Measurements from ENCODE around the gene TBC1D22A.

TBC1D22A gene

DNA sequence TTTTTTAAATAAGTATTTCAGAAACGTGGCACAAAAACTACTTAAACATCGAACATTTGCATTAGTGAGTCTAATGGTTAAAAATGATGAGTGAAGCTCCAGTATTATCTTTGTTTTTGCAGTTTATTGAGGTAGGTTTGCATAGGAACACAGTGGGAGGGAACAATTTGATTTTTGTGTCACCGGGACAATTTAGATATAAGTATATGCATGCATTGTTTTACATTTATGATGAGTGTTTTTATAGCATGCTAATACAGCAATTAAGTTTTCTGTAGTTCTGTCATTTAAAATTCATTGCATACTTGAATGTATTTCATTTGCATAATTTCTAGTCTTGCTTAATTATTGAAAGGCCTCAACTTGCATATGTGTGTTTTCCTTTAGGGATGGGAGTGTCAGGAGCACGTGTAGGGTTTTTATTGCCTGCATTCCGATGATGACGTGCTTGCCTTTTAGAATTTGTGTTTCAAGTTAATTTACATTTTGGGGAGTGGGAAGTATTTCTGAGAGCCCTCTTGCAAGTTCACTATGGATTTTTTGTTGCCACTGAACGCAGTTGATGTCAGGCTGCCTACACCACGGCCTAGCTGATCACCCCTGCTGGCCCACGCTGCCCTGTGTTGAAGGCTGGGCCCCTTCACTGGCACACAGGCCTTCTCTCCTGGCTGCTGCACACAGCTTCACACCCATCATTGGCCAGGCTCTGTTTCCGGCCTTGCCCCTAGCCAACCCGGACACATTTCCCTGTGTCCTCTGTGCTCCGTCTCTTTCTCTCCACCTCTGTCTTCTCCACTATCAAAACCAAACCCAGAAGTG, 120.9 kb downstream of the TBC1D22A start:
- no peak for DNase-seq (ENCODE audit: low read depth, low spot score)

DNA sequence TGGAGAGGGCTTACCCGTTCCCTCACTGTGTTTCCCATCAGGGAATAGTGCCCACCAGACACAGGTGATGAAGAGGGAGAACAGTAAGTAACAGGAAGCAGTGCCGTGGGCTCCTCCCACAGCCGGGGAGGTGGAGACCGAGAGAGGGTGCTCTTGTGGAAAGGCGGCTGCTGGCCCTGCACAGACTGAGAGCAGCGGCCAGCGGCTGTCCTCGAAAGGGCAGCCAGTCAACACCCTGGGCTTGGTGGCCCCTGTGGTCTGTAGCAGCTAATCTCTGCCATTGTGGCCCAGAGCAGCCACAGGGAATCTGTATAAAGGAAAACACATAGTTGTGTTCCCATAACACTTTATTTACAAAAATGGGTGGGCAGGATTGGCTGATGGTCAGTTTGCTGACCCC, 121.9 kb downstream of the TBC1D22A start:
- no peak for DNase-seq (ENCODE audit: low read depth, low spot score)

DNA sequence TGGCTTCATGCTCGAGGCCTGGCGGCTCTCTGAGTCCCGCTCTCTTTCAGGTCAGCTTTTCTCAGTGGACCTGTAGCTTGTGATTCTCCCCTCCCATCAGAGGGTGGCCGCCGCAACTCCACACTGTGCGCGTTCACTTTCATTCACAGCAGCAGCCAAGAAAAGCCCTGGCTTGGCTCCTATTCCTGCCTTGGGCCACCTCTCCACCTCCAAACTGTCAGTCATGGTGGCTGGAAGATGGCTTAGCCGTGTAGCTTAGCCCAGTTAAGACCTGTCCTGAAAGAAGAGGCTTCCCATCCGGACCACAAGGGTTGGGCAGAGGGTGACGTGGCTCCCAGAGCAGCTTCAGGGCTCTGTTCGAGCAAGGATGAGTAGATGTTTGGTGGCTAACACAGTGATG, 125.5 kb downstream of the TBC1D22A start:
- DNase-seq (ENCODE audit: low read depth, low spot score), result no peak

DNA sequence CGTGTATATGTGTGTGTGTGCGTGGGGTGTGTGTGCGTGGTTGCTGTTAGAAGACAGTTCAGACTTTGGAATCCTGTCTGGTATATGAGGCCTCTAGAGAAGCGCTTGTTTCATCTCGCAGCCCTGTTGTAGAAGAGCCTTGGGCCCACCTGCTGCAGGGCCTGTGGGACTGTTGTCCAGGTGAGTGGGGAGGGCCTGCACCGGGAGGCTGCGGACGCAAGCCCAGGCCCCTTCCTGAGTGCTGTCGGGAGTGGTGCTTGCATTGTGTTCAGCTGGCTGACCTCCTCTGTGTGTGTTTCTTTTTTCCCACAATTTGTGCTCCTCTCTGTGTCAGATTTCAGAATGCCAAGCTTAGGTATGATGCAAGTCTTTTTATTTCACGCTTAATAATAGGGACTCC, 128.4 kb downstream of the TBC1D22A start:
- no peak for DNase-seq (ENCODE audit: low read depth, low spot score)

DNA sequence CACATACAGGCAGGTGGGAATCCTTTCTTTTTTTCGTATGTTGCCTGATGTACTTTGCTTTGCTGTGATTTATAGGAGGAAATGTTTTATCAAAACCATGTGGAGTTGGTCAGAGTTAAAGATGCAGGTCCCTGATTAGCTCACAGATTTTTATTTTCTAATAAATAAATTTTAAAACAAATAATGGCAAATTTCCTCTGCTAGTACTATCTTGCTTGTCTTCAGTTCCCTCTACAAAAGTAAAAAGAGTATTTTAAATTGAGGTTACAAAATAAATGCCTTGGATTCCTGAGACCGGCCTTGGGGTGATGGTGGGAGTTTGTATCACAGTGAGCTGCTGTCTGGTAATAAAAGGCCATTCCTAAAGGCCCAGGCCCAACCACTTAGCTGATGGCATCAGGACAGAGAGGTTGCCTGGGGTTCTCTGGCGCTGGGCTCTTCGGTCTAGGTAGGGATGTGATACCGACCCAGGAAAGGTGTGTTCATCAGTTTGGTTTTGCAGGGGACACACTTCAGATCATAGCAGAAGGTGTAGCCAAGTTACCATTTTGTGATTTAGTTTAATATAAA, 129.0 kb downstream of the TBC1D22A start:
- DNase-seq (ENCODE audit: low read depth, low spot score), result no peak

DNA sequence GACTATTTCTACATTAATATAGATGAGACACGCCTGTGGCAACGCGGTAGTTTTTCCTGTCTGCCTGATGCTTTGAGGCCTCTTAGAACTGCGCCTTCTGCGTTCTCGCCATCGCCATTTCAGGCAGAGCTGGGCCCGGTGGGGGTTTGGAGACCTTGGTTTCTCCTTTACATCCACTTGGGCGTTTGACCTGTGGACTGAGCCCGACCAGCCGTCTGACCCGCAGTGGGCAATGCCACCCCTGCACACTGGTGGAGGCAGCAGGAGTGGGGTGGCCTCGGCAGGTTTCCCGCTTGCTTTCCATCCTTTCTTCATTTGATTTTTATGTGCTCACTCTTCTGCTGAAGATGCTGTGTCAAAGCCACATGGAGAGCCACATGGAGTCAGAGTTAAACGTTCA, 130.4 kb downstream of the TBC1D22A start:
- DNase-seq (ENCODE audit: low read depth, low spot score), result no peak

DNA sequence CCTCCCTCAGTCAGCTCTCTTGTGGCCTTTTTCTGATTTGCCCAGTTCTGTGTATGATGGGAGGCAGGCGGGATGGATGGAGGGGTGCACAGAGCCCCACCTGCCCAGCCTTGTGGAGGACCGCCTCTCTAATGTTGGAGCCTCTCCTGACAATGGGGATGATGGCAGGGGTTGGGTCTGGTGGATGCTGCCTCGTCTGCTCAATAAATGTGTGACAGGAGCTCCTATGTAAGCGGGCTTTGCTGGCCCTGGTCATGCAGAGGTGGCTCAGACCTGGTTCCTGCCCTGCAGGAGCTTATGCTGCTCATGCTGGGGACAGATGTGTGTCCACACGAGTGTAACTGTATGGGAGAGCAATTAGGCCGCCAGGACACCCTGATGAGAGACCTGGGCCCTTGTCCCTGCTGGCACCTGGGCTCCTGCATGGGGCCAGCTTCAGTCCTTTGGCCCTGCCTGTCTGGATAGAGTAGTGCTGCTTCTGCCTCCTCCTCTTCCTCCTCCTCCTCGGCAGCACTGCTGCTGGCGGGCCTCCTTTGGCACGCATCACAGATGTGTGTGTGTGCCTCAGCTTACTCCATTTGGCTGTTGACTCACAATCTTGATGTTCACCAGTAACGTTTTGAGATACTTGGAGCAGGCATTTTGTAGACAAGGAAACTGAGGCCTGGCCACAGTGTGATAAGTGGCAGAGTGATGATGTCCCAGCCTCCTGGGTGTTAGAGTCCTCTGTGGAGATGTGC, 131.0 kb downstream of the TBC1D22A start:
- no peak for DNase-seq (ENCODE audit: low read depth, low spot score)

DNA sequence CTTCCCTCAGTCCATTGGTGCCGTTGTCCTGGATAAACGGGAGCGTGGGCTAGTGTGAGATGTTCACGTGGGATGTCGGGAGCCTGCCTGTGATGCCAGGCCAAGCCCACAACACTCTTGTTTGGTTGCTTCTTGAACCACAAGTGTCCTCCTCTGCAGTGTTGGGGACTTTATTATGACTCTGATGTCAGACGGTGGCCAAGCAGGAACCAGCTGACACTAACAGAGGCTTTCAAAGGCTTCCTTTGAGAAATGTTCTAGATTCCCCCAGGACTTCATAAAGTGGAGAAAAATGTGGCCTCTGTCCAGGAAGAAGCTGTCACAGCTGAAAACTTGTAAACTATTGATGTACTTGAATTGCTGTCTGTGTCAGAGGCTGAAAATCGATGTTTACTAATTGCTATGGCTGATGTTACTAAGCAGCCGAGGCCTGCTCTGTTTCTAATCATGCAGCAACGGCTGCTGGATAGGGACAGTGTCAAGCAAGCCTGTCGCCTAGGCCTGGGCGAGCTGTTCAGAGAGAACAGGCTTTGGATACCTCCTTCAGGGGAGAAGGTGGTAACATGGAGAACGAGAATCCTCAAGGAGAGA, 131.7 kb downstream of the TBC1D22A start:
- DNase-seq (ENCODE audit: low read depth, low spot score), result no peak

DNA sequence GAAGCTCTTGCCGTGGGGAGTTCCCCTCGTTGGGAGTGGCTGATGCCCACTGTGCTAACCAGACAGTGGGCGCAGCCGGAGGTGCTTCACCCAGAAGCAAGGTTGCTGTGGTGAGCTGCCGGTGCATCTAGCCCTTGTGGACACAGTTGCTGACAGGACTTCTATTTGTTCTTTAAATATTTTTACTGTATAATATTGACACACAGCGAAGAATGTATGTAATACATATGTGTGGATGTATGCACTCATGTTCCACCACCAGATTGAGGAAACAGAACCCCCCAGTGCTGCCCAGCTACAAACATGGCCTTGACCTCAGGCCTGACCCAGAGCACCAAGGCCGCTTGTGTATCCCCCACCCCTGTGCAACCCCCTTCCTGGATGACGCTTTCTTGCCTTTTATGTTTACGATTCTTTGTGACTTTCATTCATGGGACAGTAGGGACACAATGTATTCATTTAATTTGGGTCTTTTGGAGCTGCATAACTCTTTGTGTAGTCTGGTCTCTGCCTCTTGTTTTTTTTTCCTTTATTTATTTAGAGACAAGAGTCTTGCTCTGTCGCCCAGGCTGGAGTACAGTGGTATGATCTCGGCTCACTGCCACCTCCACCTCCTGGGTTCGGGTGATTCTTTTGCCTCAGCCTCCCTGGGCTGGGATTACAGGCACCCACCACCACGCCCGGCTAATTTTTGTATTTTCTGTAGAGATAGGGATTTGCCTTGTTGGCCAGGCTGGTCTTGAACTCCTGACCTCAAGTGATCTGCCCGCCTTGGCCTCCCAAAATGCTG, 132.6 kb downstream of the TBC1D22A start:
- no peak for DNase-seq (ENCODE audit: low read depth, low spot score)

DNA sequence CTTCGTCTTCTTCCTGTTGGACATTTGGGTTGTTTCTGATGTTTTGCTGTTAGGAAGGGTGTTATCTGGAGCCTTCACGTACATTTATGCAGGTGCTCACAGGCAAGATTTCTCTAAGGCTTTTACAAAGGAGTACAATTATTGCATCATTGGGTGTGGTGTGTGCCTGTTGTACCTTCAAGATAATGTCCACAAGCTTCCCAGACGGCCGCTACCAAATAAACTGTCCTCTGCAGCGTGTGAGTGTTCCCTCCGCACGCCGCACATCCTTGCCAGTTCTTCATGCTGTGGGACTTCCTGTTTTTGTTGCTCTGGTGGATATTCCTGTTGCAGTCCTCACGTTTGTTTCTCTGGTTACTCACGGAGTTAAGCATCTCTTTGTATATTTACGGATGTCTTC, 133.3 kb downstream of the TBC1D22A start:
- DNase-seq (ENCODE audit: low read depth, low spot score), result no peak

DNA sequence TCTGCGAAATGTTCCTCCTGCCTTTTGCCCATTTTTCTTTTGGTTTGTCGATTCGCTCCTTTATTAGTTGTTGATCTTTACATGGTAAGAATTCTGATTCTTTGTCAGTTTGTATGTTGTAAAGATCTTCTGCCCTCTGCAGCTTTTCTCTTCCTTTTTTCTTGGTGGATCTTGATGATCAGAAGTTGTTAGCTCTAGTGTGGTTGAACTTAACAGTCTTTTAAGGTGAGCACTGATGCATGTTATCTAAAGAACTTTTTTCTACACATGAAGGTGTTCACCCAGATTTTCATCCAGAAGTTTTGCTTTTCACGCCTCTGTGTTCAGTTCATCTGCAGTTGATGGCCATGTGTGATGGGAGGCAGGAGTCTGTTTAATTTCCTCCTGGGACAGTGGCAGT, 133.7 kb downstream of the TBC1D22A start:
- DNase-seq (ENCODE audit: low read depth, low spot score), result no peak

DNA sequence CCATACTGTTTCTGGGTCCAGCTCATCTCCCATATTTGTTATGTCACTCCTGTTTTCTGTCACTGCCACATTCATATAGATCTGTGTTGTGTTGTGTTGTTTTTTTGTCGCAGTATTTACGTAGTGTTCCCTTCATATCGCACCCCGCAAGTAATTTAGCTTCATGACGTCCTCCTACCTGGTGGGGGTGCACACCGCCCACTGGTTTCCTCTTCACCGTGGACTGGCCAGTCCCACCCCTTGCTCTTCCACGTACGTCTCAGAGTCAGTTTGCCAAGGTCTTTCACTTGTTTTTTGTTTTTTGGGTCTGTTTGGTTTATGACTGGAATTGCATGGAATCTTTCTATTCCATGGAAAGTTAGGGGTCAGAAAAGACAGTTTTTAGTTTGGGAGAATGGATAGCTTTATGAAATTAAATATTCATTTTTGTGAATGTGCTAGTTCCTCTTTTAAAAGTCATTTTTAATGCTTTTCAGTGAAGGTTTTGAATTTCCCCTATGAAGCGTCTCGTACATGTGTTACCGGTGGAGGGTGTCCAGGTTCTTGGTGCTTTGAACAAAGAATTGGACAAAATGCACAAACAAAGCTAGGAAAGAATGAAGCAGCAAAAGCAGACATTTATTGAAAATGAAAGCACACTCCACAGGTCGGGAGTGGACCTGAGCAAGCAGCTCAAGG, 134.3 kb downstream of the TBC1D22A start:
- DNase-seq (ENCODE audit: low read depth, low spot score), result no peak

DNA sequence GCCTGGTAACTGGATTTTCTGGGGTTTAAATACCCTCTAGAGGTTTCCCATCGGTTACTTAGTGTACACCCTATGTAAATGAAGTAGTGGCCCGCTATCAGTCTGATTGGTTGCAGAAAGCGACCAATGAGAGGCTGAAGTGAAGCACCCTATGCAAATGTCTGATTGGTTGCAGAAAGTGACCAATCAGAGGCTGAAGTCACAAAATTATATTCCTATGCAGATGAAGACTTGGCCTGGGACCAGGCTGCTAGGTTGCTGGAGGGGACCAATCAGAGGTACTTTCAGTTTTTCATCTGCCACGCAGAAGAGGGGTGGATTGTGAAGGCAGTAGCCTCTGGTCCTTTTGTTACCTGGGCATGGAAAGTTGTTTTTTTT, 134.8 kb downstream of the TBC1D22A start:
- no peak for DNase-seq (ENCODE audit: low read depth, low spot score)

DNA sequence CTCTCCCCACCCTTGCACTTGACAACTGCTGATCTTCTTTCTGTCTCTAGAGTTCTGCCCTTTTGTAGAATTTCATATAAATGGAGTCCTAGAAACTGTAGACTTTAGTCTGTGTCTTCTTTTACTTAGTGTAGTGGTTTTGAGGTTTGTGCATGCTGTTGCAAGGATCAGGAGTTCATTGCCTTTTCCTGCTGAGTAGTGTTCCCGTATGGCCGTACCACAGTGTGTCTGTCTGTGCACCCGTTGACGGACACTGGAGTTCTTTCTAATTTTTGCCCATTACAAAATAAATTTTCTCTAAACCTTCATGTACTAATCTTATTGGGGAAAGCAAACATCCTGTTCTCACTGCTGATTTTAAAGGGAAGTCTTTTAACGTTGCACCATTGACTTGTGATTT, 138.1 kb downstream of the TBC1D22A start:
- DNase-seq (ENCODE audit: low read depth, low spot score), result no peak

DNA sequence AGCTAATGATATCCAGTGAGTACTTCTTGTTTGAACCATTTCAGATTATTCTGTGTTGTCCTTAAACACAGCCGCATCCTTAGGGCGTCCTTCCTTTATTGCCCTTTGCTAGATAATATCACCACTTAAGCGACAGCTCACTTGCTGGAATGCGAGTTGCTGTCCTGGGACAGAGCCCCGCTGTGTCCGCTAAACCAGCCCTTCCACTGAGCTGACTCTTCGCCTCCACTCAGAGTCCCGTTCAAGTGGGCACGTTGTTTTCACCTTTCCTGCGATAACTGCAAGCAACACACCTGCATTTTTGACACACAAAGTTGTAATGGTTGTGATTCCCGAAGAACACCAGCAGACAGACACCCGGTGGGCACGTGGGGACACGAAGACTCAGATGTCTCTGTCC, 140.0 kb downstream of the TBC1D22A start:
- DNase-seq (ENCODE audit: low read depth, low spot score), result no peak

DNA sequence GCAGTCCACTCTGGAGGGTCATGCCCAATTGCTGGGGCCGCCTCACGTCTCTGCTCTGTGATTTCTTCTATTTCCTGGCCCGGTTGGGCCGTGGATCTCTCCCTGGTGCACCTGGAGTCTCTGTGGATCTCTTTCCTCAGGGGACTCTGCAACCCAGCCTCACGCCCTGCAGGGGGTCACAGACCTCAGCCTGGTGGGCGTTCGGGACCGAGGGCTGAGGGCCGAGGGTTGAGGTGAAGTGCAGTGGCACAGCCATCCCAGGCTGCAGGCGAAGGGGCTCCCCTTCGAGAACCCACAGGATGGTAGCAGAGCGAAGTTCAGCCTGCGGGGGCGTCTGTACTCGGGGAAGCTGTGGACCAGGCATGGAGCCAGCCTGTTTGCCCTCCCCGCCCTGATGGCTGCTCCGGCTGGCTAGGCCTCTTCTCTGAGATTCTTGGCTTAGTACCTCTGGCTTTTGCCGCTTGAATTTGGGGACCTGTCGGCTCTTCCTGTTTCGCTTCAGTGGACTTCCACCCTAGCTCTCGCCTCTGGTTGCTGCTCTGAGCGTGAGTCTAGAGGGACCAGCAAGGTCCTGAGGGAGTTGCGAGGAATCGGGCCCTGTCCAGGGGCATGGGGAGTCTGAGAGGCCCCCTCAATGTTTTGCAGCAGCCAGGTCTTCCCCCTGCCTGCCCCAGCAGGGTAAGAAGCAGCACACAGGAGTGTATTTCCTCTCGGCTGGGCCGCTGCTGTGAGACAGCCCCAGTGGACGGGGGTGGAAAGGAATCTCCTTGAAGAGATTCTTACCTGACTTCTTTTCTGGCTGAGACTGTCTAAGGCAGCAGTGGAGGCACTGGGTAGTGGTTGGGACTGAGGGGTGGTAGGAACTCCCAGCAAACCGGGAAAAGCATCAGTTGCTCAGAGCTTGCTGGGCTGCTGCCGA, 140.8 kb downstream of the TBC1D22A start:
- DNase-seq (ENCODE audit: low read depth, low spot score), result no peak

DNA sequence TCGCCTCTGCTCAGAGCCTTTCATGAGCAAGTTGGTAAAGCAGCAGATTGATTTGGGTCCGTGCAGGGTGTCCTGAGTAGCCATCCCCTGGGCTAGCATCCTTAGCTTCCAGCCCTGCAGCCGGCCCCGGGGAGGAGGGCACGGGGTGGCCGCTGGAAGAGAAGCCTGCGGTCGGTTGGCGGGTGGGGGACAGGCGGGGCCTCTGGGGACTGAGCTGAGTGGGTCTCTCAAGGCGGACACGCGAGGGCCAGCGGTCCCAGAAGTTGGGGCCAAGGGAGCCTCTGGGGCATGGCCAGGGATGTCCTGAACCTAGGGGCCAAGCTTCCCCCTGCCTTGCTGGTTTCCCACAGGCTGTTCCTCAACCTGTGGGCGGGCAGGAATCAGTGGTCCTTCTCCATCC, 143.0 kb downstream of the TBC1D22A start:
- DNase-seq (ENCODE audit: low read depth, low spot score), result no peak

DNA sequence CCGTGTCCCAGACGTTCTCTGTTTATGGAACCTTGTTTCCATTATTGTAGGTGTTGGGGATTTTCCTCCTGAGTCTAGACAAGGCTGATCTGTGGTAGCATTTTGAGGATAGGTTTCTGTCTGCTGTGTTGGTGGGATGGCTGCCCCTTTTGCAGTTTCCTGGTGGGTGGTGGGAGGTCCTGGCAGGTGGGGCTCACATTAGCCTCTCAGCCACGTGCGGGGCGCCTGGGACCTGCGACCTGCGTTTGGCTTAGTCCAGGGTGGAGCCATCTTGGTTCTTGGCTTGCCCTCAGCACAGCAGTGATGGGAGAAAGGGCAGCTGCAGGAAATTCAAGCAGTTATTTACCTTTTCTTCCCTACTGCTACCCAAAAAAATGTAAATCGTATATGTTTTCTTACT, 143.4 kb downstream of the TBC1D22A start:
- no peak for DNase-seq (ENCODE audit: low read depth, low spot score)

DNA sequence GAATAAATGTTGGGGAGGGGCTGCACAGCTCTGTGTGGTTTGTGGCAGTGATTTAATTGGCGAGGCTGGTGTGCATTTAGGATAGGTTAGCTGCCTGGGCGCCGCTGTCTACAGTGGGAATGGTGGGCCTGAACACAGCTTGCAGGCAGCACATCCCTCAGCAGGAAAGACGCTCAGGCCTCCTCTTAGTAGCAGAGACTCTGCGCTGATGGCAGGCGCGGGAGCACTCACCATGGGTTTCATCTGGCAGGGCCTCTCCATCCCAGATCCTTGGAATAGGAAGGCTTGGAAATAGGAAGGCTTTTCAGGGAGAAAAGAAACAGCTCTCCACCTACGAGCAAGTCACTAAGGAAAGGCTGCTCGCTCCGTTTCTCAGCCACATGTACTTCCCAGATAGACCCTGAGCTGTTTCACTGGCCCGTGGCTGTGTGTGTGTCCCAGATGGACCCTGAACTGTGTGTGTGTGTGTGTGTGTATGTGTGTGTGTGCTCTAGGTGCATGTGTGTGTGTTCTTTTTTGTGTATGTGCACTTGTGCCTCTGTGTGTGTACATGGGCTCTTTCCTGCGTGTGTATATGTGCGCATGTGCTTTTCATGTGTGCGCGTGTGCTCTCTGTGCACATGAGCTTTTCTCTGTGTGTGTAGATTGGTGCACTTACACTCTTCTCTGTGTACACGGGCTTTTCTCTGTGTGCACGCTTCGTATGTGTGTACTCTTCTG, 144.0 kb downstream of the TBC1D22A start:
- DNase-seq (ENCODE audit: low read depth, low spot score), result no peak
